ENCODE results near the gene FMN2. TPM values are rescaled to one million over a fixed set of nuclear protein-coding genes. Genes with fewer than 3 reads are reported as not detected.

Gene FMN2
- total and polyA plus RNA-seq, 4 donors: 0.14 to 2.7 (median 1.2) TPM

DNA sequence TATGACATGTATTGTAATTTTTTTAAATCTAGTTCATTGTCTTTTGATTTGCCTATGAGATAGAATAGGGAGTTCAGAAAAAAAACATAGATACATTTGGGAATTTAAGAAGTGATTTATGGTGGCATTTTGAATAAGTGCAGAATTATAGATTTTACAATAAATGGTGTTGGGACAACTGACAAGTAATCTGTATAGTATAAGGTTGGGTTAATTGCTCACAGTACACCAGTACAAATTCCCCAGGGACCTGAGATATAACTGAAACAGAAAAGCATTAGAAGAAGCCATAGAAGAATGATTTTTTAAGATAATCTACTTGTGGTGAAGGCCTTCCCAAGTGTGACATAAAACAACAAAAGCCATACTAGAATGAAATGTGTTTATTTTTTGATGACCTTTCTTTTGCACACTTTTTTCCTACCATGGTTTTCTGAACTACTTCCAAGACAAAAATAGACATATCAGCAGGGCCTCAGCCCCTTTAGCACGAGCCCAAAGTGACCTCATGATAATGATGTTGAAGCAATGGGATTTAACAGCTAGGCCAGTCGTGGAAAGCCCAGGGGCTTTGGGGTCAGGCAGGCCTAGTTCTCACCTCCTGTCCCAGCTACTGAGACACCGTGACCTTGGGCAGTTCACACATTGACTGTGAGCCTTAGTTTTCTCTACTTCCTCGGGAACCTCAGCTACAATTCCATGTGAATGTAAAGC, 432.8 kb downstream of the FMN2 start:
- no peak for ATAC-seq (ENCODE audit: insufficient read depth, low FRiP score)
- Histone ChIP-seq H3K27ac (ENCODE audit: low read depth in 1 of 2, low read length in 1 of 2) (no peak overlapping the region), H3K9ac (ENCODE audit: insufficient read depth in 1 of 2, low read length in 2 of 2) (no peak overlapping the region), H3K4me1 (ENCODE audit: control insufficient read depth in 5 of 5, insufficient read depth in 5 of 5, low read length in 5 of 5) (peaks cover 0 to 16% (median 2%) of the 10 kb centered on the region in 5 donors), H3K9me3 (ENCODE audit: control insufficient read depth in 4 of 4, insufficient read depth in 3 of 4, low read length in 3 of 4) (no peaks in the 10 kb centered on the region), H3K36me3 (ENCODE audit: control insufficient read depth in 4 of 4, insufficient read depth in 4 of 4, low read length in 4 of 4) (no peaks in the 10 kb centered on the region), H3K27me3 (ENCODE audit: control insufficient read depth in 3 of 3, insufficient read depth in 3 of 3, low read length in 2 of 3) (no peaks in the 10 kb centered on the region), H3K4me3 (no peak overlapping the region)
- TF ChIP-seq, protein P1, sequence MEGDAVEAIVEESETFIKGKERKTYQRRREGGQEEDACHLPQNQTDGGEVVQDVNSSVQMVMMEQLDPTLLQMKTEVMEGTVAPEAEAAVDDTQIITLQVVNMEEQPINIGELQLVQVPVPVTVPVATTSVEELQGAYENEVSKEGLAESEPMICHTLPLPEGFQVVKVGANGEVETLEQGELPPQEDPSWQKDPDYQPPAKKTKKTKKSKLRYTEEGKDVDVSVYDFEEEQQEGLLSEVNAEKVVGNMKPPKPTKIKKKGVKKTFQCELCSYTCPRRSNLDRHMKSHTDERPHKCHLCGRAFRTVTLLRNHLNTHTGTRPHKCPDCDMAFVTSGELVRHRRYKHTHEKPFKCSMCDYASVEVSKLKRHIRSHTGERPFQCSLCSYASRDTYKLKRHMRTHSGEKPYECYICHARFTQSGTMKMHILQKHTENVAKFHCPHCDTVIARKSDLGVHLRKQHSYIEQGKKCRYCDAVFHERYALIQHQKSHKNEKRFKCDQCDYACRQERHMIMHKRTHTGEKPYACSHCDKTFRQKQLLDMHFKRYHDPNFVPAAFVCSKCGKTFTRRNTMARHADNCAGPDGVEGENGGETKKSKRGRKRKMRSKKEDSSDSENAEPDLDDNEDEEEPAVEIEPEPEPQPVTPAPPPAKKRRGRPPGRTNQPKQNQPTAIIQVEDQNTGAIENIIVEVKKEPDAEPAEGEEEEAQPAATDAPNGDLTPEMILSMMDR (IDR thresholded peaks at IDR 0.05; ENCODE audit: control extremely low read depth, extremely low read depth): no peak
- DNase-seq: no peak
- WGBS, 2 donors: 63 to 73% methylated on average over 4 of the region's 4 CpGs

Small RNA genes within 50 kb of the gene (small RNA-seq; reads per million reads assigned to genes)
- not detected for gene RF00019 (ENCODE audit: low replicate concordance)
